Immature natural killer cell (primary cell): ENCODE measurements around the gene ERF. TPM values are rescaled to one million over a fixed set of nuclear protein-coding genes. Genes with fewer than 3 reads are reported as not detected.

Experiments used
- DNase-seq, 3 donors: peaks; one replicate each; pipeline ENCODE4 v3.0.0; 2022; ENCODE audit warnings: mixed read lengths in 1 of 3
- H3K27ac Mint-ChIP-seq, 6 donors: one replicate each; pipeline ENCODE4 v1.8.0; 2020; ENCODE audit warnings: mixed read lengths in 6 of 6, mild to moderate bottlenecking in 5 of 6, inconsistent platforms in 4 of 6, moderate library complexity in 3 of 6
- H3K27me3 Mint-ChIP-seq, 3 donors: one replicate each; pipeline ENCODE4 v1.8.0; 2020 to 2021; ENCODE audit warnings: low read depth in 3 of 3, mild to moderate bottlenecking in 3 of 3, mixed read lengths in 3 of 3, moderate library complexity in 3 of 3, inconsistent platforms in 1 of 3
- H3K36me3 Mint-ChIP-seq, 3 donors: one replicate each; pipeline ENCODE4 v1.8.0; 2020; ENCODE audit warnings: mixed read lengths in 3 of 3, inconsistent platforms in 2 of 3, mild to moderate bottlenecking in 2 of 3
- H3K4me1 Mint-ChIP-seq, 2 donors: one replicate each; pipeline ENCODE4 v1.8.0; 2020; ENCODE audit warnings: inconsistent platforms in 2 of 2, mild to moderate bottlenecking in 2 of 2, mixed read lengths in 2 of 2, moderate library complexity in 1 of 2
- H3K4me3 Mint-ChIP-seq, 5 donors: one replicate each; pipeline ENCODE4 v1.8.0; 2020; ENCODE audit warnings: mild to moderate bottlenecking in 5 of 5, mixed read lengths in 5 of 5, inconsistent platforms in 3 of 5, moderate library complexity in 3 of 5
- H3K9me3 Mint-ChIP-seq, 6 donors: one replicate each; pipeline ENCODE4 v1.8.0; 2020; ENCODE audit warnings: mild to moderate bottlenecking in 6 of 6, mixed read lengths in 6 of 6, inconsistent platforms in 4 of 6, moderate library complexity in 3 of 6
- polyA plus RNA-seq, 3 donors: library from polyadenylated mRNA; unstranded; fragments of 300-500 nt; fragmentation: Illumina TruSeq; gene quantifications; one replicate each; pipeline ENCODE4 v1.2.3, GENCODE V29; 2021

The ERF gene
- polyA plus RNA-seq, 3 donors from 2014 or later, result 0.24 to 3.4 (median 2.3) TPM

DNA sequence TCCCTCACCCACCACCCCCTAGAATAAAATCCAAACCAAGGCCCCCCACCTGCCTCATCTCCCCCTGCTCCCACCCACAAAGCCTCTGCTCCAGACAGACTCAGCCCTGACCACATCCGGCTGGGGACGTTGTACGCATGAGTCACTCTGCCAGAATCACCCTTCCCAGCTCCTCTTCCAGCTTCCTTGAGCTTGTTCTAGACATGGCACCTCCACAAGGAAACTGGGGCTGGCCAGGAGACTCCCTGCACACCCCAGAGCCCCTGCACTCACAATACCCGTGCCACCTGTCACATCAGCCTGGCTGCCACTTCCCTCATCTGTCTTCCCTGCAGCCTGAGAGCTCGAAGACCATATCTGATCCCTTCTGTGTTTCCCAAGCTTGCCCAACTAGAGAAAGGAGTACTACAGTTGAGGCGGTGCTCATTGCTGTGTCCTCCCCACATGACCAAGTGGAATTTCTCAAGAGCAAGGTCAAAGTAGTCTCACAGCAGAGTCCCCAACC lies 47.1 kb downstream of the ERF start:
- peak overlapping the region; percentile 51 to 86 (median 82) for H3K27ac Mint-ChIP-seq
- H3K36me3 Mint-ChIP-seq, result peaks cover 19 to 58% (median 27%) of the 10 kb centered on the region in 3 donors
- peak overlapping the region in 3 of 5 donors; percentile 25 to 37 (median 34) for H3K4me3 Mint-ChIP-seq
- DNase-seq, result no peak
- H3K27me3 Mint-ChIP-seq, result peaks cover 0 to 13% (median 0%) of the 10 kb centered on the region in 3 donors
- H3K9me3 Mint-ChIP-seq, result no peaks in the 10 kb centered on the region
- peaks cover 67 to 72% of the 10 kb centered on the region in 2 donors for H3K4me1 Mint-ChIP-seq

DNA sequence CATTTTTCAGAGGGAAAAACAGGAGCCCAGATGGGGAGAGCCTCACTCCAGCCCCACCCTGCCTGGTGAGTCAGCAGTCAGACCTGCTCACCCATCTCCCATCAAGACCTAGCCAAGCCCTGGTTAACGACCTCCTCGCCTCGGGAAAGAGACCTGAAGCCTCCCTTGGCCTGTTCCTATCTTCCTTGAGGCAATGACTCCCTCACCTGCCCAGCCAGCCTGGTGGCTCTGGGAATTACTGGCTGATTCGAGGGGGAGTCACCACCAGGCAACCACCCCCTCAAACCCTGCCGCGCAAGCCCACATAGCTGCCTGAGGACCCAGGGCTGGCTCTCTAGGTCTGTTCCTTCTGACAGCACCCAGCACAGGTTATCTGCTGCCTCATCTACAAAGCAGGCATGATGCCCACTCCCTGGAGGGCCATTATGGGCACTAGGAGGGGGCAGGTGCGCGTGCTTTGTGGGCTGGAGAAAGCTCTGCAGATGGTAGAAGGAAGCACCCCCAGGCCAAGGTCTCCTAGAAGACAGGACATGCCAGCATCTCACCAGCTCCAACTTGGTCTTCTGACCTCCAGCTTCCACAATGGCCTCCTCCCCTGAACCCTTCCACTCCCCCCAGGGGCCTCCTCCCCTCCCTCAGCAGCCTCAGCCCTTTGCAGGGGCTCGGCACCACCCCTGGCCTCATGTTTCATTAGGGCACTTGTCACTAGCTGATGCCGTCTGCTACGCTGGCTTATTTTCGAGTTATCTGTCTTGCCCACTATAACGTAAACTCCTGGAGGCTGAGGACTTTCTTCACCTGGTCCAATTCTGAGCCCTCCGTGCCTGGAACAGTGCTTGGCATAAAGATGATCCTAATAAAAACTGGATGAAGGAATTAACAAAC lies 47.8 kb downstream of the ERF start:
- no peak for DNase-seq
- Mint-ChIP-seq H3K9me3 (no peaks in the 10 kb centered on the region), H3K4me1 (peaks cover 67 to 75% of the 10 kb centered on the region in 2 donors), H3K4me3 (peak overlapping the region in 3 of 5 donors; percentile 13 to 37 (median 34)), H3K27ac (peak overlapping the region in 5 of 6 donors; percentile 80 to 86 (median 82)), H3K36me3 (peaks cover 19 to 57% (median 27%) of the 10 kb centered on the region in 3 donors), H3K27me3 (peaks cover 0 to 13% (median 0%) of the 10 kb centered on the region in 3 donors)

DNA sequence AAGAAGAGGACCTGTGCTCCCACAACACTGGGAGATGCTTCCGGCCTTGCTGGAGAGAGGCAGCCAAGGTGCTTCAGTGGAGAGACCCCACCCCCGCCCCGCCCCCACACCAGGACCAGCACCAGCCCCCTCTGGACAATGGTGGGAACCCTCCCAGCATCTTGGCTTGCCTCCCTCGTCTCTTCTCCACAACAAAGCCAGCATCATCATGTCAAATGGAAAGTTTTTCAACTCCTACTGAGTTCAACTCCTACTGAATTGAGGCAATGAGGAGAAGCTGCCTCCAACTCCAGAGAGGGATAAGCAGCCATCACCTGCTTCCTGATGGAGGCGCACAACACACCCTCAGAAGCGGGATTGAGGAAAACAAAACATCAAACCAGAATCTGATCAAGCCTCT lies 50.3 kb downstream of the ERF start:
- Mint-ChIP-seq H3K27ac (peak overlapping the region; percentile 49 to 98 (median 86)), H3K36me3 (peaks cover 15 to 51% (median 22%) of the 10 kb centered on the region in 3 donors), H3K4me1 (peaks cover 84 to 93% of the 10 kb centered on the region in 2 donors), H3K9me3 (no peaks in the 10 kb centered on the region), H3K27me3 (peaks cover 4 to 19% (median 5%) of the 10 kb centered on the region in 3 donors), H3K4me3 (no peak overlapping the region)
- no peak for DNase-seq

- no peaks in the 10 kb centered on the region for H3K9me3 Mint-ChIP-seq
- H3K36me3 Mint-ChIP-seq, result peaks cover 10 to 43% (median 22%) of the 10 kb centered on the region in 3 donors
- H3K4me1 Mint-ChIP-seq, result peaks cover 93% of the 10 kb centered on the region in 2 donors
- H3K27ac Mint-ChIP-seq, result peak overlapping the region; percentile 82 to 98 (median 92)
- DNase-seq, result no peak
- H3K27me3 Mint-ChIP-seq, result peaks cover 6 to 24% (median 13%) of the 10 kb centered on the region in 3 donors
- peak overlapping the region in 1 of 5 donors; percentile 36 for H3K4me3 Mint-ChIP-seq
Observed at GRCh38 chr19:42203700-42204099, 51.2 kb downstream of the ERF start.

DNA sequence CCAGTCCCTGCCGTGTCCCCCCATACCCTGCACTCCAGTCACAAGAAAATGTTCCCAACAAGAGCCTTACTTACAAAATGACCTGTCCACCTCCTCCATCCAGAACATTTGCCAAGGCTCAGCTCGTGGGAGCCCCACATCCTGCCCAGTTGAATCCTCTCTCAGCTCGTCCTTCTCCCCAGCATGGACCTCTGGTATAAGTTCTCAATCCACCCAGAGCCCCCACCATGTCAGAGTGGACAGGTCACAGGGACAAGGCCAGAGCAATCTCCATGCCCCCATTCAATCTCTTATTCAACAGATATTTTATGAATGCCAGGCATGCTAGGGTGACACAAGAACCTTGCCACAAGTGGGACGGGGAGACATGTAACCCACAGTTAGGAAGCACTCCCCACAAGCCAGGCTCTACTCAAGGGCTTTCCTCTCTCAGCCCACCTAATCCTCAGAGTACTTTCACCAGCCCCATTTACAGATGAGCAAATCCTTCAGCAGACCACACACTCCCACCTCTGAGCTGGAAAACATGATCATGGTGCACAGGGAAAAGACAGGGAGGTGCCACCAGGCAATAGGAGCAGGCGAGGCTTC lies 52.5 kb downstream of the ERF start:
- no peak for DNase-seq
- peaks cover 6 to 21% (median 13%) of the 10 kb centered on the region in 3 donors for H3K27me3 Mint-ChIP-seq
- peak overlapping the region; percentile 93 to 98 (median 96) for H3K27ac Mint-ChIP-seq
- H3K4me1 Mint-ChIP-seq, result peaks cover 92 to 93% of the 10 kb centered on the region in 2 donors
- H3K4me3 Mint-ChIP-seq, result peak overlapping the region; percentile 76 to 89 (median 85)
- H3K36me3 Mint-ChIP-seq, result peaks cover 10 to 31% (median 10%) of the 10 kb centered on the region in 3 donors
- H3K9me3 Mint-ChIP-seq, result no peaks in the 10 kb centered on the region

DNA sequence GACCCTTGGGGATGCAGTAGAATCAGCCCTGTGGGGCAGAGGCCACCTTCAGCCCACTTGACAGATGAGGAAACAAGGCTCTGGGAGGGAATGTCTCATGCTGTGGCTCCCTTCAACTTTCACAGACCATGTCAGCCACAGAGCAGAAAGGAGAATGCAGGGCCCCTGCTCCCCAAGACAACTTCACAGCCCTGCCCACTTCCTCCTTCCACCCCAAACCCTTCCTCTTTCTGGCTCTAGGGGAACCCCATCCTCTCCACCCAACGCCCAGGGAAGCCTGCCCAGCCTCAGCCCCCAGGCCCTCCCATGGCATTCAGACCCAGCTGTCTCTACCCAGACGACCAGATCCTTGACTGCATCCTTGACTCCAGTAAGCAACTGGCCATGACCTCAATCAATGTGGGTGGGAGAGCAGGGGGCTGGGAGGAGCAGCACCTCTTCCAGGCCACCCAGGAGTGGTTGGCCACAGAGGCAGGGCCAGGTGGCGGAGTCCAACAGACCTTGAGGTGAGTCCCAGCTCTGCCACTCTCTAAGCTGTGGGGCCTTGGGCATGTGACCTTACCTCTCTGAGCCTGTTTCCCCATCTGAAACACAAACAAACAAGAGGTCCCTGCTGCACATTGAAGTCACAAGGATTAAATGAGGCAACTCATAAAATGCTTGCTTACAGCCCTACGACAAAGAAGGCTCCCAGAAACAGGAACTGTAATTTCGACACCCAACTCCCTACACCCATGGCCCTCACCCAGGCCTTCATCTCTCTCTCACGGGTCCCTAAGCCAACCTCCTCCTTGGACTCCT lies 53.2 kb downstream of the ERF start:
- Mint-ChIP-seq H3K27me3 (peaks cover 6 to 21% (median 13%) of the 10 kb centered on the region in 3 donors), H3K36me3 (peaks cover 10 to 30% (median 10%) of the 10 kb centered on the region in 3 donors), H3K4me1 (peaks cover 92 to 93% of the 10 kb centered on the region in 2 donors), H3K27ac (peak overlapping the region; percentile 93 to 98 (median 96)), H3K4me3 (peak overlapping the region; percentile 76 to 89 (median 85)), H3K9me3 (no peaks in the 10 kb centered on the region)
- DNase-seq, result peak; percentile 68 to 75 (median 72)

DNA sequence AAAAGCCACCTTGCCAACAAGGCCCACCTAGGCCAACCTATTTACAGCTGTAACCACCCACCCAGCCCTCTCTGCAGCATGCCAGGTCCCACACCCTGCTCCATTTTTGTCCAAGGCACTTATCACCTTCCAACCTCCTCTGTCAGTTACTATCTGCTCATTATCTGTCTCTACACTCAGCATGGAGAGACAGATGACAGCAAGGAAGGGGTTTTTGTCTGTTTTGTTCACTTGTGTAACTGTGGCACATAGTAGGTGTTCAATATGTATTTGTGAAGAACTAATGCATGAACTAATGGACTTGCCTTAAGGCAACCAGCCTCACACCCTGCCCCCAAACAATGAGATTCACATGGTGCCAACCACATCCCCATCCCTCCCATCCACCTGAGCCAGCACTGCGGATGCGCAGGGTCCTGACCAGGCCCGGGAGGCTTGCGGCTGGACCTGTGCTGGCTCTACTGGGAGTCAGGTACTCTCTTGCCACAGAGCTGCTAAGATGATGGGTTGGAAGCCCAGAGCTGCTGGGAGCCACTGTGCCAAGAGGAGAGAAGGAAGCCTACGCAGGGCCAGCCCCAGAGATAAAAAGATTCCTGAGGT lies 54.7 kb downstream of the ERF start:
- Mint-ChIP-seq H3K36me3 (peaks cover 4 to 23% (median 4%) of the 10 kb centered on the region in 3 donors), H3K27me3 (peaks cover 6 to 16% (median 13%) of the 10 kb centered on the region in 3 donors), H3K9me3 (no peaks in the 10 kb centered on the region), H3K4me1 (peaks cover 91 to 95% of the 10 kb centered on the region in 2 donors), H3K4me3 (peak overlapping the region; percentile 76 to 89 (median 85)), H3K27ac (peak overlapping the region; percentile 93 to 98 (median 96))
- DNase-seq, result peak; percentile 36 to 49 (median 45)

- Mint-ChIP-seq H3K9me3 (no peaks in the 10 kb centered on the region), H3K36me3 (peaks cover 0 to 16% (median 4%) of the 10 kb centered on the region in 3 donors), H3K27me3 (peaks cover 6 to 16% (median 13%) of the 10 kb centered on the region in 3 donors), H3K4me1 (peaks cover 85 to 88% of the 10 kb centered on the region in 2 donors), H3K27ac (peak overlapping the region; percentile 93 to 98 (median 96)), H3K4me3 (peak overlapping the region; percentile 76 to 89 (median 85))
- DNase-seq, result peak; percentile 46 to 58 (median 54)
Observed at GRCh38 chr19:42199440-42200115, 55.4 kb downstream of the ERF start.

DNA sequence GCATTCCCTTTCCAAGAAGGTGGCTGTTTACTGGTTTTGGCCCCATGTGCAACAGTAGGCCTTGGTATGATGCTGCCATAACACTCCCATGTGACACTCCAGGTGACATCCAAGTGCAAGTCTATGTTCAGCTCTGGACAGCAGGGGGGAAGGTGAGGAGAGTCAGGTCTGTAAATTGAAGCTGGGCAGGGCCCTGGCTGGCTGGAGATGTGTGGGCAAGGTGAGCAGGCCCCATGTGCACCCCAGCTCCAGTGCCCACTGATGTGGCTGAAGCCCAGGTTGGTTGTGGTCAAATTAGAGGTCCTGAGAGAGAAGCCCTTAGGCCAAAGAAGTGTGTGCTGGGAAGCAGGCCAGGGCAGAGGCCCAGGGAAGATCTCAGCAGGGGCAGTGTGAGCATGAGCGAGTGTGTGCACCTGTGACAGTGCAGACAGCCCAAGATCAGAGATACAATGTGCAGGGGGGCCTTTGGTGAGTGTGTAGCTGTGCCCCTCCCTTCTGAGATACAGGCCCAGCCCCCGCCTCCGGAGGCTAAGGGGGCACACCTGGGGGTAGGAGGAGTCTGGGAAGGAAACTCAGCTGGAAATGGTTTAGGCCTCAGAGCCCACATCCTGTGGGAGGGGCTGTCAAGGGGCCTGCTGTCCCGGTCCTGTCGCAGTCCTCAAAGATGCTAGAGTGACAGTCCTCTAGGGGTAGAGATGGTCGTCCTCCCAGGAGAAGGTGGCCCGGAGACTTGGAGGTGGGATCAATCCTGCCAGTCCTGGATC lies 56.1 kb downstream of the ERF start:
- Mint-ChIP-seq H3K4me1 (peaks cover 83 to 88% of the 10 kb centered on the region in 2 donors), H3K27me3 (peaks cover 6 to 16% (median 13%) of the 10 kb centered on the region in 3 donors), H3K9me3 (no peaks in the 10 kb centered on the region), H3K4me3 (peak overlapping the region; percentile 76 to 89 (median 85)), H3K27ac (peak overlapping the region; percentile 93 to 98 (median 96)), H3K36me3 (peaks cover 0 to 10% (median 9%) of the 10 kb centered on the region in 3 donors)
- peak; percentile 83 to 85 (median 84) for DNase-seq
